ENCODE data around the gene CDC23.
A peak's percentile ranks its signal among the peaks of the same experiment; 100 is the strongest.
"Not testable (repeated sequence)": the region's sequence is repeated elsewhere in the genome, so short reads cannot be mapped to it uniquely, and the experiment has no call there.

The CDC23 gene

GRCh38 chr5:138148811-138149210 lies 64.3 kb downstream of the CDC23 start:
- TF ChIP-seq, protein P1, sequence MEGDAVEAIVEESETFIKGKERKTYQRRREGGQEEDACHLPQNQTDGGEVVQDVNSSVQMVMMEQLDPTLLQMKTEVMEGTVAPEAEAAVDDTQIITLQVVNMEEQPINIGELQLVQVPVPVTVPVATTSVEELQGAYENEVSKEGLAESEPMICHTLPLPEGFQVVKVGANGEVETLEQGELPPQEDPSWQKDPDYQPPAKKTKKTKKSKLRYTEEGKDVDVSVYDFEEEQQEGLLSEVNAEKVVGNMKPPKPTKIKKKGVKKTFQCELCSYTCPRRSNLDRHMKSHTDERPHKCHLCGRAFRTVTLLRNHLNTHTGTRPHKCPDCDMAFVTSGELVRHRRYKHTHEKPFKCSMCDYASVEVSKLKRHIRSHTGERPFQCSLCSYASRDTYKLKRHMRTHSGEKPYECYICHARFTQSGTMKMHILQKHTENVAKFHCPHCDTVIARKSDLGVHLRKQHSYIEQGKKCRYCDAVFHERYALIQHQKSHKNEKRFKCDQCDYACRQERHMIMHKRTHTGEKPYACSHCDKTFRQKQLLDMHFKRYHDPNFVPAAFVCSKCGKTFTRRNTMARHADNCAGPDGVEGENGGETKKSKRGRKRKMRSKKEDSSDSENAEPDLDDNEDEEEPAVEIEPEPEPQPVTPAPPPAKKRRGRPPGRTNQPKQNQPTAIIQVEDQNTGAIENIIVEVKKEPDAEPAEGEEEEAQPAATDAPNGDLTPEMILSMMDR (IDR thresholded peaks at IDR 0.05; ENCODE audit: control insufficient read depth, extremely low read depth, insufficient read depth), result no peak
- no peak overlapping the region for H3K4me3 ChIP-seq (ENCODE audit: low read depth, low read length)
- DNase-seq (ENCODE audit: low read depth), result no peak

DNA sequence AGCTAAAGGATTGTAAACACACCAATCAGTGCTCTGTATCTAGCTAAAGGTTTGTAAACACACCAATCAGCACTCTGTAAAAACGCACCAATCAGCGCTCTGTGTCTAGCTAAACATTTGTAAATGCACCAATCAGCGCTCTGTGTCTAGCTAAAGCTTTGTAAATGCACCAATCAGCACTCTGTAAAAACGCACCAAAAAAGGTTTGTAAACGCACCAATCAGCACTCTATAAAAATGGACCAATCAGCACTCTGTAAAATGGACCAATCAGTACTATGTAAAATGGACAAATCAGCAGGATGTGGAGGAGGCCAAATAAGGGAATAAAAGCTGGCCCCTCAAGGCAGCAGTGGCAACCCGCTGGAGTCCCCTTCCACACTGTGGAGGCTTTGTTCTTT lies 69.5 kb downstream of the CDC23 start:
- not testable (repeated sequence) for DNase-seq (ENCODE audit: low read depth); H3K4me3 ChIP-seq (ENCODE audit: low read depth, low read length)

DNA sequence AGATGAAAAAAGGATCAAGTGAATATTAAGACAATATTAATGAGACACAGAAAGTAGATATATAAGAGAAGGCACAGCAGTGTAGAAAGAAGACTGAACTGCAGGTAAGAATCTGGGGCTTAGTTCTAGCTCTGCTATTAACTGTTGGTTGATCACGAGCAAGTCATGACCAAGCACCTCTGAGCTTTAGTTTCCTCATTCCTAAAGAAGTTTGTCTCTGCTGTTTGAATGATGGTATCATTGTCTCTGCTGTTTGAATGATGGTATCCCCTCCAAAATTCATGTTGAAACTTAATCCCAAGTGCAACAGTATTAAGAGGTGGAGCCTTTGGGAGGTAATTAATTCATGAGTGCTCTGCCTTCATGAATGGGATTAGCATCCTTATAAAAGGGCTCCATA lies 71.4 kb downstream of the CDC23 start:
- no peak overlapping the region for H3K4me3 ChIP-seq (ENCODE audit: low read depth, low read length)
- no peak for DNase-seq (ENCODE audit: low read depth)
- TF ChIP-seq, protein P1 (IDR thresholded peaks at IDR 0.05; ENCODE audit: control insufficient read depth, extremely low read depth, insufficient read depth), result no peak

DNA sequence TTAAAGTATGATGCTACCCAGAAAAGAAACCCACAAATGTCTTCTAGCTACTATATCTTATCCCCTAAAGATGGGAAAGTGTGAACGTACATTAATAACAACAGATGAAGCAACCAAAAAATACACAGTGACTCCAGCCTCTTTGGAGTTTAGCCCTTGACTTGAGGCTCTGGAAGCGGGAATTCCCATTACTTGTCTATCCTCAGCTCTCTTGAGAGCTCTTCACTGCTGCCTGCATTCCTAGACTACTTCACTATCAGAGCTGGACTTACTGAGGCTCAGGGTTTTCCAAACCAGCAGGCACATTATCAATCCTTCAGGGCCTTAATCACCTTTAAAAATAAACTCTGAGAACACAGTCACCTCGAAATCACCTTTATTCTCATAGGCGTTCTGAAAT lies 72.9 kb downstream of the CDC23 start:
- TF ChIP-seq, protein P1 (IDR thresholded peaks at IDR 0.05; ENCODE audit: control insufficient read depth, extremely low read depth, insufficient read depth), result no peak

DNA sequence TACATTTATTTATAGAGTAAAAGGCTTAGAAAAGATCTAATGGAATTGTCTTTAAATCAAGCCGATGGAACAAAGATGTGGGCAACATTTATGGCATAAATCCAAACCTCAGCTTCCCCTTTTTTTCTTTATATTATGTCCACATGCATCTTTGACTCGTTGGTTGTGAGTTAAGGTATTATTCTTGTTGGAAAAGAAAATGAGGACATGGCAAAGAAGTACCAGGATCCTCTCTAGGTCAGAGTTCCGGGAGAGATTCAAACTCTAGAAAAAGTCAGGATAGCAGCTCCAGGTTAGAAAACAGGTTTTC lies 73.4 kb downstream of the CDC23 start:
- no peak for DNase-seq (ENCODE audit: low read depth)
- peak overlapping the region; percentile 69 for H3K4me3 ChIP-seq (ENCODE audit: low read depth, low read length)
- TF ChIP-seq, protein P1 (IDR thresholded peaks at IDR 0.05; ENCODE audit: control insufficient read depth, extremely low read depth, insufficient read depth), result no peak

More for the DNA sequence above, 72.9 kb downstream of the CDC23 start:
- H3K4me3 ChIP-seq (ENCODE audit: low read depth, low read length), result no peak overlapping the region
- DNase-seq (ENCODE audit: low read depth), result no peak

DNA sequence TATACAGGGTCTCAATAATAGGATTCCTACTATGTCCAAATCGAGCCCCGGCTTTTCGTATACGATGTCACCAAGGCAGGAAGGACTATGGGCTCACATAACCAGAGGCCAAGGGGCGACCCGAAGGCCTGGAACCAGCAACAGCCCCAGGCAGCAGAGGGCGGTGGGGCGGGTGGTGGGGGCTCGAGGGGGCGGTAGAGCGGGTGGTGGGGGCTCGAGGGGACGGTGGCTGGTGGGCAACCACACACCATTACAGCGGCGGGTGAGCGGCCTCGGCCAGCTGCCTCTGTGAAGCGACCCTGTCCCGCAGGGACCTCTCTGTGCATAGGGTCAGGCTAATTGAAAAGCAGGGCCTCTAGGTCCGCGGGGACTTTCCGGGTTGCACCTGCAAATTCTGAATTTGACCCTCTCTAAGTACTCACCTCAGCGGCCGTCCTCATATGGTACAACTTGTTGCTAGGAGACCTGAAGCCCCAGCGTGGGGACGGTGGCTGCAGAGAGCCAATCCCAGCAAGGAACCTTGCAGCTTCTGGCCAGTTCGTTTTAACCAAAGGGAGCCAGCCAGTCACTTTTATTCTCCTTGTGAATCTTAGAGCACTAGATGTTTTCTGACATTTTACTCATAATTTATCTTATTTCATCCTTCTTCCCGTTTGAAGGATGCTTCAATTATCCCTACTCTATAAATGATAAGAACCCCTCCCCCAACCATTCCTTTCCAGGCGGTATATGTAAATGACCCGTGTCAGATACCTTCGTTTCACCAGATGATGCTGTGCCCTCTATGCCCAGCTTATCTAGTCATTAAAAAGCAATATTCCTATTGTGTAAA lies 74.0 kb downstream of the CDC23 start, which contains the start of gene NME5:
NME5 (minus strand) TSS at position 480 of the 832 bp plus-strand sequence. CDS start 648 bp downstream, outside the sequence.
- peak; percentile 70 for DNase-seq (ENCODE audit: low read depth)
- peak within 1 kb of the TSS; percentile 69 for H3K4me3 ChIP-seq (ENCODE audit: low read depth, low read length)
- TF ChIP-seq, protein P1 (IDR thresholded peaks at IDR 0.05; ENCODE audit: control insufficient read depth, extremely low read depth, insufficient read depth), result no peak
